Neural cell (in vitro differentiated cells): ENCODE data around the gene CDH4. TPM values are rescaled to one million over a fixed set of nuclear protein-coding genes. Genes with fewer than 3 reads are reported as not detected.

ENCODE experiments used
- H2AFZ ChIP-seq: fragments of 200-600, 300-800 bp; sonication (generic), shearing (Covaris generic); 2 replicates; pipeline ENCODE4 v1.6.0; 2014; ENCODE audit warnings: low read depth, mild to moderate bottlenecking, antibody characterized with exemption, low read length, moderate library complexity
- H3F3A ChIP-seq: fragments of 200-600 bp; shearing (Covaris generic); 2 replicates; pipeline ENCODE4 v1.6.1; 2016; ENCODE audit warnings: mild to moderate bottlenecking, moderate library complexity, mixed read lengths, antibody characterized with exemption, low read length; ENCODE audit not compliant: insufficient read depth, poor library complexity, severe bottlenecking
- H3K27ac ChIP-seq: fragments of 200-600, 300-800 bp; sonication (generic), shearing (Covaris generic); 2 replicates; pipeline ENCODE4 v1.5.1; 2014; ENCODE audit warnings: mild to moderate bottlenecking, low read length, moderate library complexity
- H3K27me3 ChIP-seq: fragments of 300-800, 200-600 bp; sonication (generic), shearing (Covaris generic); 2 replicates; pipeline ENCODE4 v1.6.0; 2014; ENCODE audit warnings: mild to moderate bottlenecking, low read depth, low read length, moderate library complexity; ENCODE audit not compliant: insufficient read depth
- H3K36me3 ChIP-seq: fragments of 300-800, 200-600 bp; sonication (generic), shearing (Covaris generic); 2 replicates; pipeline ENCODE4 v1.5.1; 2014; ENCODE audit warnings: mild to moderate bottlenecking, antibody characterized with exemption, low read length, moderate library complexity; ENCODE audit not compliant: insufficient read depth
- H3K4me2 ChIP-seq: fragments of 300-800, 200-600 bp; sonication (generic), shearing (Covaris generic); 2 replicates; pipeline ENCODE4 v1.6.0; 2014; ENCODE audit warnings: mild to moderate bottlenecking, low read length
- H3K4me3 ChIP-seq: fragments of 300-800, 200-600 bp; sonication (generic), shearing (Covaris generic); 2 replicates; pipeline ENCODE4 v1.5.1; 2014; ENCODE audit warnings: mild to moderate bottlenecking, low read length, moderate library complexity
- H3K79me2 ChIP-seq: fragments of 200-600 bp; shearing (Covaris generic); replicated peaks from 2 replicates; pipeline ENCODE4 v1.6.0; 2014; ENCODE audit warnings: mild to moderate bottlenecking, low read length, moderate library complexity; ENCODE audit not compliant: insufficient read depth
- H3K9ac ChIP-seq: fragments of 300-800, 200-600 bp; sonication (generic), shearing (Covaris generic); 2 replicates; pipeline ENCODE4 v1.6.1; 2016; ENCODE audit warnings: mild to moderate bottlenecking, low read length, mixed read lengths
- H3K9me2 ChIP-seq: fragments of 200-600 bp; shearing (Covaris generic); 2 replicates; pipeline ENCODE4 v1.6.1; 2016; ENCODE audit warnings: mild to moderate bottlenecking, low read length, mixed read lengths; ENCODE audit not compliant: insufficient read depth
- H3K9me3 ChIP-seq: fragments of 200-600, 300-800 bp; sonication (generic), shearing (Covaris generic); 2 replicates; pipeline ENCODE4 v1.6.1; 2016; ENCODE audit warnings: mild to moderate bottlenecking, mixed run types, low read length, moderate library complexity, mixed read lengths
- H4K20me1 ChIP-seq: fragments of 200-600 bp; shearing (Covaris generic); 2 replicates; pipeline ENCODE4 v1.6.1; 2016; ENCODE audit warnings: mild to moderate bottlenecking, mixed run types; ENCODE audit not compliant: insufficient read depth
- CTCF ChIP-seq: fragments of 450-650 bp; IDR thresholded peaks from 2 replicates; pipeline ENCODE4 v1.5.1; 2014; ENCODE audit warnings: antibody characterized with exemption, mild to moderate bottlenecking, moderate library complexity; ENCODE audit not compliant: poor library complexity, severe bottlenecking
- EP300 ChIP-seq: fragments of 450-650 bp; conservative IDR thresholded peaks from 2 replicates; pipeline ENCODE4 v1.6.1; 2014; ENCODE audit warnings: antibody characterized with exemption, mild to moderate bottlenecking, moderate library complexity; ENCODE audit not compliant: poor library complexity, severe bottlenecking
- EZH2 ChIP-seq: fragments of 200-600, 300-800 bp; shearing (Covaris generic), sonication (generic); IDR thresholded peaks from 2 replicates; pipeline ENCODE4 v1.6.1; 2014; ENCODE audit warnings: antibody characterized with exemption, low read length, borderline replicate concordance, mild to moderate bottlenecking; ENCODE audit not compliant: insufficient read depth, poor library complexity, severe bottlenecking
- MXI1 ChIP-seq: fragments of 450-650 bp; conservative IDR thresholded peaks from 2 replicates; pipeline ENCODE4 v1.6.1; 2014; ENCODE audit warnings: antibody characterized with exemption, mild to moderate bottlenecking; ENCODE audit not compliant: poor library complexity, severe bottlenecking
- POLR2AphosphoS5 ChIP-seq: IDR thresholded peaks from 2 replicates; pipeline ENCODE4 v1.6.1; 2012
- RAD21 ChIP-seq: fragments of 450-650 bp; conservative IDR thresholded peaks from 2 replicates; pipeline ENCODE4 v1.6.1; 2014; ENCODE audit warnings: antibody characterized with exemption, mild to moderate bottlenecking, moderate library complexity
- SMC3 ChIP-seq: fragments of 450-650 bp; conservative IDR thresholded peaks from 2 replicates; pipeline ENCODE4 v1.6.1; 2014; ENCODE audit warnings: antibody characterized with exemption, mild to moderate bottlenecking, moderate library complexity; ENCODE audit not compliant: poor library complexity
- TAF1 ChIP-seq: IDR thresholded peaks from 2 replicates; pipeline ENCODE4 v1.6.1; 2012; ENCODE audit warnings: low read depth
- polyA plus RNA-seq: library from polyadenylated mRNA; depleted of rRNA; stranded (reverse); fragments of >200 nt; gene quantifications from 2 replicates; pipeline ENCODE4 v1.2.3, GENCODE V29; 2014
- TF ChIP-seq, protein P1 (sequence below): IDR thresholded peaks from 2 replicates; pipeline ENCODE4 v1.6.1; 2012; ENCODE audit warnings: borderline replicate concordance

Gene CDH4
- polyA plus RNA-seq, 1 donor from 2014 or later, result 24.6 TPM

- no peak overlapping the region for H3K4me3 ChIP-seq
- no peaks in the 10 kb centered on the region for H3K27me3 ChIP-seq
- peaks cover 7% of the 10 kb centered on the region for H3K9me3 ChIP-seq
- H3K4me2 ChIP-seq, result no peak overlapping the region
- H3K79me2 ChIP-seq, result no peaks in the 10 kb centered on the region
- TF ChIP-seq CTCF (no peak), TAF1 (no peak), RAD21 (no peak), SMC3 (no peak), EZH2 (no peak), MXI1 (no peak), POLR2AphosphoS5 (no peak), EP300 (no peak)
- TF ChIP-seq, protein P1, sequence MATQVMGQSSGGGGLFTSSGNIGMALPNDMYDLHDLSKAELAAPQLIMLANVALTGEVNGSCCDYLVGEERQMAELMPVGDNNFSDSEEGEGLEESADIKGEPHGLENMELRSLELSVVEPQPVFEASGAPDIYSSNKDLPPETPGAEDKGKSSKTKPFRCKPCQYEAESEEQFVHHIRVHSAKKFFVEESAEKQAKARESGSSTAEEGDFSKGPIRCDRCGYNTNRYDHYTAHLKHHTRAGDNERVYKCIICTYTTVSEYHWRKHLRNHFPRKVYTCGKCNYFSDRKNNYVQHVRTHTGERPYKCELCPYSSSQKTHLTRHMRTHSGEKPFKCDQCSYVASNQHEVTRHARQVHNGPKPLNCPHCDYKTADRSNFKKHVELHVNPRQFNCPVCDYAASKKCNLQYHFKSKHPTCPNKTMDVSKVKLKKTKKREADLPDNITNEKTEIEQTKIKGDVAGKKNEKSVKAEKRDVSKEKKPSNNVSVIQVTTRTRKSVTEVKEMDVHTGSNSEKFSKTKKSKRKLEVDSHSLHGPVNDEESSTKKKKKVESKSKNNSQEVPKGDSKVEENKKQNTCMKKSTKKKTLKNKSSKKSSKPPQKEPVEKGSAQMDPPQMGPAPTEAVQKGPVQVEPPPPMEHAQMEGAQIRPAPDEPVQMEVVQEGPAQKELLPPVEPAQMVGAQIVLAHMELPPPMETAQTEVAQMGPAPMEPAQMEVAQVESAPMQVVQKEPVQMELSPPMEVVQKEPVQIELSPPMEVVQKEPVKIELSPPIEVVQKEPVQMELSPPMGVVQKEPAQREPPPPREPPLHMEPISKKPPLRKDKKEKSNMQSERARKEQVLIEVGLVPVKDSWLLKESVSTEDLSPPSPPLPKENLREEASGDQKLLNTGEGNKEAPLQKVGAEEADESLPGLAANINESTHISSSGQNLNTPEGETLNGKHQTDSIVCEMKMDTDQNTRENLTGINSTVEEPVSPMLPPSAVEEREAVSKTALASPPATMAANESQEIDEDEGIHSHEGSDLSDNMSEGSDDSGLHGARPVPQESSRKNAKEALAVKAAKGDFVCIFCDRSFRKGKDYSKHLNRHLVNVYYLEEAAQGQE, result no peak
- H3K9me2 ChIP-seq, result no peaks in the 10 kb centered on the region
- H2AFZ ChIP-seq, result no peak overlapping the region
- H3K36me3 ChIP-seq, result no peaks in the 10 kb centered on the region
- no peaks in the 10 kb centered on the region for H3F3A ChIP-seq
- no peaks in the 10 kb centered on the region for H4K20me1 ChIP-seq
- H3K27ac ChIP-seq, result no peak overlapping the region
- no peak overlapping the region for H3K9ac ChIP-seq
These were observed 402.7 kb downstream of the CDH4 start for GRCh38 chr20:61654726-61655125.

DNA sequence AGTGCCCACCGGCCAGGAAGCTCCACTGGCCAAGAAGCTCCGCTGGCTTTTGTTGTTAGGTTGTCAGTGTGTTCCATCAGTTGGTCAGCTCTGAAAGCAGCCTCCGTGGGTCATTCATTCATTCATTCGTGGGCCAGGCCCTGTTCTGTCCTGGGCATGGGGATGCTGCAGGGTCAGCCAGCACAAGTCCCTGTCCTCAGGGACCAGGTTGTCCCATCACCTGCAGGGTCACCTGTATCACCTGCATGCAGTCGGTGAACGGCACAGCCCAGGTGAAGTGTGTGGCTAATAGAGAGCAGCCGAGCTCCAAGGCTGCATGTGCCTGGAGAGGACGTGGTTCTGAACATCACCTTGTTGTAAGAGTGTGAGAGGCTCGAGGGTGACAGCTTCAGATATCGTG lies 403.5 kb downstream of the CDH4 start:
- no peaks in the 10 kb centered on the region for H3F3A ChIP-seq
- no peaks in the 10 kb centered on the region for H4K20me1 ChIP-seq
- no peak overlapping the region for H3K27ac ChIP-seq
- no peaks in the 10 kb centered on the region for H3K79me2 ChIP-seq
- no peaks in the 10 kb centered on the region for H3K9me2 ChIP-seq
- H3K4me3 ChIP-seq, result no peak overlapping the region
- no peak for TF ChIP-seq MXI1
- TF ChIP-seq TAF1, result no peak
- TF ChIP-seq POLR2AphosphoS5, result no peak
- TF ChIP-seq EZH2, result no peak
- TF ChIP-seq, protein P1, result no peak
- TF ChIP-seq EP300, result no peak
- no peak for TF ChIP-seq SMC3
- TF ChIP-seq RAD21, result no peak
- TF ChIP-seq CTCF, result no peak
- peaks cover 7% of the 10 kb centered on the region for H3K9me3 ChIP-seq
- H3K27me3 ChIP-seq, result no peaks in the 10 kb centered on the region
- H3K9ac ChIP-seq, result no peak overlapping the region
- H3K4me2 ChIP-seq, result no peak overlapping the region
- H3K36me3 ChIP-seq, result no peaks in the 10 kb centered on the region
- H2AFZ ChIP-seq, result no peak overlapping the region
